GM12878 (cell line): ENCODE data around the gene SNX10. TPM values are rescaled to one million over a fixed set of nuclear protein-coding genes. Genes with fewer than 3 reads are reported as not detected.

Experiments
- ATAC-seq: fragments of 200-7000 bp; cut with Tn5 transposase; 3 replicates; pipeline ENCODE4 v1.9.1; 2020; ENCODE audit warnings: mild to moderate bottlenecking, moderate library complexity
- BruUV-seq: library from RNA; stranded (reverse); fragments of 400-500 nt; replicated peaks from 2 replicates; lab custom pipeline; 2021; lab: Mats Ljungman, UMichigan
- CTCF ChIA-PET: fragments of 300-600 bp; sonication (Branson Sonifier 250); formaldehyde crosslinking; extraction: SDS; loops from one replicate; lab custom pipeline; 2021; ENCODE audit warnings: inconsistent platforms; lab: Yijun Ruan, JAX
- POLR2A ChIA-PET: fragments of 350-600 bp; formaldehyde crosslinking; extraction: SDS; loops from one replicate; lab custom pipeline; 2021; ENCODE audit warnings: inconsistent platforms; lab: Charles Lee
- RAD21 ChIA-PET: fragments of 300-600 bp; sonication (Branson Sonifier 250); formaldehyde crosslinking; loops from one replicate; lab custom pipeline; 2023; ENCODE audit warnings: antibody characterized with exemption; ENCODE audit not compliant: unreplicated experiment; lab: Charles Lee
- SMC1A ChIA-PET: fragments of 300-600 bp; sonication (Branson Sonifier 250); formaldehyde crosslinking; loops from one replicate; lab custom pipeline; 2023; ENCODE audit not compliant: unreplicated experiment, uncharacterized antibody; lab: Charles Lee
- DNase-seq: peaks from one replicate; pipeline ENCODE4 v3.0.0-alpha.2; 2011; ENCODE audit warnings: low read depth, low spot score
- FAIRE-seq: peaks from 3 replicates; lab custom pipeline; 2011; peaks lifted over from hg19 to GRCh38; lab: Jason Lieb, UNC
- H2AFZ ChIP-seq: 2 replicates; pipeline ENCODE4 v1.6.0; 2011; ENCODE audit warnings: low read depth, low read length, control low read depth; ENCODE audit not compliant: control insufficient read depth
- H3K27ac ChIP-seq: 2 replicates; pipeline ENCODE4 v1.5.1; 2011; ENCODE audit warnings: control low read depth; ENCODE audit not compliant: control insufficient read depth, insufficient read depth
- H3K27me3 ChIP-seq, 2 experiments: replicated peaks in 1 of 2; 2 replicates each; pipeline versions ENCODE4 v1.6.0 to v1.6.1; 2011; ENCODE audit warnings: low read length in 1 of 2; ENCODE audit not compliant: control insufficient read depth in 2 of 2, insufficient read depth in 2 of 2
- H3K36me3 ChIP-seq, 2 experiments: 2 replicates each; pipeline ENCODE4 v1.5.1; 2011; ENCODE audit warnings: low read length in 1 of 2; ENCODE audit not compliant: control insufficient read depth in 2 of 2, insufficient read depth in 2 of 2
- H3K4me1 ChIP-seq: 2 replicates; pipeline ENCODE4 v1.6.1; 2011; ENCODE audit warnings: mild to moderate bottlenecking, low read length, moderate library complexity, mixed read lengths; ENCODE audit not compliant: control insufficient read depth, insufficient read depth
- H3K4me2 ChIP-seq: 2 replicates; pipeline ENCODE4 v1.6.0; 2011; ENCODE audit warnings: control low read depth; ENCODE audit not compliant: control insufficient read depth, insufficient read depth
- H3K4me3 ChIP-seq: fragments of 200-600 bp; sonication (generic); 2 replicates; pipeline ENCODE4 v1.5.1; 2016
- H3K79me2 ChIP-seq: 2 replicates; pipeline ENCODE4 v1.6.0; 2011; ENCODE audit warnings: low read length; ENCODE audit not compliant: control insufficient read depth, insufficient read depth
- H3K9ac ChIP-seq: 2 replicates; pipeline ENCODE4 v1.8.0; 2011; ENCODE audit warnings: low read length, control low read depth, mixed read lengths; ENCODE audit not compliant: control insufficient read depth, insufficient read depth
- H3K9me3 ChIP-seq: replicated peaks from 3 replicates; pipeline ENCODE4 v1.5.1; 2011; ENCODE audit warnings: mild to moderate bottlenecking, low read length; ENCODE audit not compliant: control insufficient read depth, insufficient read depth
- H4K20me1 ChIP-seq: 2 replicates; pipeline ENCODE4 v1.6.0; 2011; ENCODE audit not compliant: control insufficient read depth, insufficient read depth
- ATF2 ChIP-seq: IDR thresholded peaks from 2 replicates; pipeline ENCODE4 v1.6.1; 2012; ENCODE audit warnings: low read length, inconsistent platforms
- BMI1 ChIP-seq: fragments of 450-650 bp; IDR thresholded peaks from 2 replicates; pipeline ENCODE4 v1.6.1; 2016; ENCODE audit warnings: mild to moderate bottlenecking, moderate library complexity, borderline replicate concordance
- CBX5 ChIP-seq: sonication (generic); IDR thresholded peaks from 2 replicates; pipeline ENCODE4 v1.6.1; 2016; ENCODE audit warnings: low read depth, moderate library complexity, mild to moderate bottlenecking, inconsistent platforms
- DPF2 ChIP-seq: fragments of 450-650 bp; IDR thresholded peaks from 2 replicates; pipeline ENCODE4 v1.6.1; 2017; ENCODE audit warnings: mild to moderate bottlenecking
- E2F8 ChIP-seq: fragments of 450-650 bp; IDR thresholded peaks from 2 replicates; pipeline ENCODE4 v1.6.1; 2018; ENCODE audit warnings: mild to moderate bottlenecking, low read depth, moderate library complexity; ENCODE audit not compliant: partially characterized antibody
- EED ChIP-seq: sonication (generic); IDR thresholded peaks from 2 replicates; pipeline ENCODE4 v1.6.1; 2016; ENCODE audit warnings: antibody characterized with exemption, low read depth
- IKZF1 ChIP-seq: fragments of 450-650 bp; conservative IDR thresholded peaks from 2 replicates; pipeline ENCODE4 v1.6.1; 2017; ENCODE audit warnings: antibody characterized with exemption, mild to moderate bottlenecking
- KDM1A ChIP-seq: fragments of 200-600 bp; sonication (generic); IDR thresholded peaks from 2 replicates; pipeline ENCODE4 v1.6.1; 2016; ENCODE audit warnings: borderline replicate concordance
- LARP7 ChIP-seq: fragments of 450-650 bp; IDR thresholded peaks from 2 replicates; pipeline ENCODE4 v1.6.1; 2017; ENCODE audit warnings: mild to moderate bottlenecking
- MAX ChIP-seq: IDR thresholded peaks from 2 replicates; pipeline ENCODE4 v1.6.1; 2012; ENCODE audit warnings: low read depth, low read length, improper control_type of control experiment
- MEF2B ChIP-seq: fragments of 450-650 bp; IDR thresholded peaks from 2 replicates; pipeline ENCODE4 v1.6.1; 2018; ENCODE audit warnings: mild to moderate bottlenecking, moderate library complexity; ENCODE audit not compliant: partially characterized antibody, poor library complexity, severe bottlenecking
- NBN ChIP-seq: fragments of 450-650 bp; IDR thresholded peaks from 2 replicates; pipeline ENCODE4 v1.6.1; 2016
- NR2F1 ChIP-seq: fragments of 450-650 bp; conservative IDR thresholded peaks from 2 replicates; pipeline ENCODE4 v1.6.1; 2017; ENCODE audit warnings: mild to moderate bottlenecking
- PAX5 ChIP-seq: IDR thresholded peaks from 2 replicates; pipeline ENCODE4 v1.6.1; 2011; ENCODE audit warnings: low read depth, low read length, borderline replicate concordance
- SPI1 ChIP-seq: IDR thresholded peaks from 2 replicates; pipeline ENCODE4 v1.6.1; 2011; ENCODE audit warnings: low read depth, mild to moderate bottlenecking, low read length, moderate library complexity, borderline replicate concordance; ENCODE audit not compliant: insufficient read depth
- ZBTB11 ChIP-seq: fragments of 450-650 bp; formaldehyde crosslinking; IDR thresholded peaks from 2 replicates; pipeline ENCODE4 v1.5.0; 2022; ENCODE audit warnings: mild to moderate bottlenecking, missing genetic modification characterization
- whole genome bisulfite sequencing: methylation state at CpG from one replicate; pipeline ENCODE4 v1.1.6; 2016; ENCODE audit warnings: low lambda C conversion rate; ENCODE audit not compliant: insufficient replicate concordance, insufficient coverage; ENCODE audit errors: missing lambda C conversion rate; 5-methylcytosine and 5-hydroxymethylcytosine counted together
- in situ Hi-C: fragments of 300-500 bp; cut with MboI; formaldehyde crosslinking; loops from 9 replicates; pipeline ENCODE4 v1.14.3; 2018; ENCODE audit warnings: mixed read lengths
- intact Hi-C: fragments of 100-400 bp; cut with micrococcal nuclease; formaldehyde crosslinking; loops from one replicate; pipeline ENCODE4 v1.14.2; 2022; ENCODE audit not compliant: unreplicated experiment
- polyA plus RNA-seq, 11 experiments: library from polyadenylated mRNA; depleted of rRNA in 4 of 11; unstranded in 6 of 11; stranded (reverse) in 5 of 11; fragments of >200 nt; fragmentation: Nextera tagmentation in 4 of 11; fragmentation: Illumina TruSeq in 1 of 11; extraction: Ambion mirVana in 4 of 11; extraction: Trizol in 1 of 11; gene quantifications; 1 replicate in 1 of 11; 2 replicates in 10 of 11; pipeline versions ENCODE4 v1.2.1 to v1.2.3, GENCODE V29; 2011 to 2016; ENCODE audit warnings: inconsistent platforms in 2 of 11, missing spikeins in 2 of 11, low read depth in 1 of 11
- total RNA-seq, 4 experiments: library from RNA; depleted of rRNA in 3 of 4; stranded (reverse); fragments of >200 nt in 3 of 4; fragmentation: Illumina TruSeq in 1 of 4; extraction: Trizol in 1 of 4; gene quantifications; 2 replicates each; pipeline versions ENCODE4 v1.2.1 to v1.2.3, GENCODE V29; 2013 to 2021

SNX10 gene
- total and polyA plus RNA-seq, 10 of the 15 experiments (the other 5 are each of a cell fraction or from before 2014, with no cell fraction given), result 22.0 to 56.2 (median 30.1) TPM

- POLR2A ChIA-PET, result interaction anchor here (1.0 kb wide), 2 partner anchors 14 to 124 kb away, joined by 3 read pairs; no protein-coding TSS in a partner anchor
- no peaks in the 10 kb centered on the region for H3K27me3 ChIP-seq
- RAD21 ChIA-PET, result interaction anchor here (0.5 to 1.5 kb wide), 4 partner anchors 15 to 36 kb away, joined by 3 to 4 read pairs (median 4); no protein-coding TSS in a partner anchor
- no TSS peak for BruUV-seq
- H3K36me3 ChIP-seq, result no peaks in the 10 kb centered on the region; a peak in 2 of 4 replicates
- in situ Hi-C loops, result no loop called here
- no peaks in the 10 kb centered on the region for H4K20me1 ChIP-seq
- H3K9ac ChIP-seq, result 0 out of 2 replicates have a peak overlapping the region, but pooled peaks have one; percentile 1
- ATAC-seq (peak; percentile 90), FAIRE-seq (peak; percentile 77), DNase-seq (no peak)
- peak overlapping the region; percentile 48 for H3K4me2 ChIP-seq
- H3K4me1 ChIP-seq, result peaks cover 35% of the 10 kb centered on the region
- SMC1A ChIA-PET, result interaction anchor here (0.6 to 2.1 kb wide), 4 partner anchors 19 to 35 kb away, joined by 3 to 6 read pairs (median 4); no protein-coding TSS in a partner anchor
- CTCF ChIA-PET, result interaction anchor here (0.7 kb wide), 1 partner anchor 35 kb away, joined by 3 read pairs; no protein-coding TSS in a partner anchor
- WGBS, result 24% methylated on average over 12 of the region's 13 CpGs
- intact Hi-C loops, result no loop called here
- no peaks in the 10 kb centered on the region for H3K9me3 ChIP-seq
- H3K27ac ChIP-seq, result peak overlapping the region; percentile 29
- H3K79me2 ChIP-seq, result peaks cover 25% of the 10 kb centered on the region
- H2AFZ ChIP-seq, result peak overlapping the region; percentile 46
- H3K4me3 ChIP-seq, result no peak overlapping the region
- TF ChIP-seq ZBTB11 (CRISPR knock-in tag) (no peak), EED (peak; percentile 85), E2F8 (no peak), SPI1 (peak; percentile 97), MAX (no peak), LARP7 (no peak), IKZF1 (peak; percentile 82), BMI1 (no peak), MEF2B (peak; percentile 22), CBX5 (no peak), ATF2 (no peak), KDM1A (no peak), PAX5 (0 out of 2 replicates have a peak, but pooled peaks have one; percentile 26), NBN (0 out of 2 replicates have a peak, but pooled peaks have one; percentile 32), NR2F1 (peak; percentile 61; the same call in 1 of the 2 replicates), DPF2 (peak; percentile 48)
These were observed 38.0 kb downstream of the SNX10 start for GRCh38 chr7:26329520-26330255.
